Measurements from ENCODE around the gene WAS.

GRCh38 chrX:48709522-48710112 is 26.0 kb downstream of the WAS start:
- TF ChIP-seq CTCF (IDR thresholded peaks at IDR 0.05) (no peak), POLR2A (IDR thresholded peaks at IDR 0.05) (no peak)
